Measurements from ENCODE around the gene SPAM1. TPM values are rescaled to one million over a fixed set of nuclear protein-coding genes. Genes with fewer than 3 reads are reported as not detected.
"Not testable (repeated sequence)": the region's sequence is repeated elsewhere in the genome, so short reads cannot be mapped to it uniquely, and the experiment has no call there.

The SPAM1 gene
- not detected for total RNA-seq

GRCh38 chr7:123924941-123925340 is at the start of gene SPAM1:
Gene SPAM1 (plus strand): TSS chr7:123925241. CDS start chr7:123953571, 28,330 bp downstream.
- DNase-seq (ENCODE audit: low spot score) = no peak

- DNase-seq (ENCODE audit: low spot score) = peak; percentile 88
These were observed 48.3 kb upstream of the SPAM1 start for GRCh38 chr7:123876557-123877256.

GRCh38 chr7:123879628-123880027 is 45.4 kb upstream of the SPAM1 start:
- DNase-seq (ENCODE audit: low spot score) = no peak

GRCh38 chr7:123881300-123881699 is 43.7 kb upstream of the SPAM1 start:
- DNase-seq (ENCODE audit: low spot score) = no peak

- no peak for DNase-seq (ENCODE audit: low spot score)
These were observed 41.9 kb upstream of the SPAM1 start for GRCh38 chr7:123883154-123883553.

- no peak for DNase-seq (ENCODE audit: low spot score)
These were observed 36.8 kb upstream of the SPAM1 start for GRCh38 chr7:123888192-123888591.

- not testable (repeated sequence) for DNase-seq (ENCODE audit: low spot score)
These were observed 30.3 kb upstream of the SPAM1 start for GRCh38 chr7:123894753-123895152.

GRCh38 chr7:123901101-123901500 is 23.9 kb upstream of the SPAM1 start:
- DNase-seq (ENCODE audit: low spot score) = no peak

- no peak for DNase-seq (ENCODE audit: low spot score)
These were observed 19.3 kb upstream of the SPAM1 start for GRCh38 chr7:123905714-123906113.

GRCh38 chr7:123916240-123916724 is 8.8 kb upstream of the SPAM1 start:
- peak; percentile 19 for DNase-seq (ENCODE audit: low spot score)

GRCh38 chr7:123917878-123918277 is 7.2 kb upstream of the SPAM1 start:
- DNase-seq (ENCODE audit: low spot score) = no peak

GRCh38 chr7:123918309-123918708 is 6.7 kb upstream of the SPAM1 start:
- DNase-seq (ENCODE audit: low spot score) = no peak

GRCh38 chr7:123923599-123923998 is 1.4 kb upstream of the SPAM1 start:
- no peak for DNase-seq (ENCODE audit: low spot score)

- DNase-seq (ENCODE audit: low spot score) = no peak
These were observed 4.1 kb downstream of the SPAM1 start for GRCh38 chr7:123929107-123929506.

- DNase-seq (ENCODE audit: low spot score) = no peak
These were observed 4.6 kb downstream of the SPAM1 start for GRCh38 chr7:123929655-123930054.

- no peak for DNase-seq (ENCODE audit: low spot score)
These were observed 10.7 kb downstream of the SPAM1 start for GRCh38 chr7:123935436-123936381.

GRCh38 chr7:123936388-123936787 is 11.3 kb downstream of the SPAM1 start:
- DNase-seq (ENCODE audit: low spot score) = no peak

- no peak for DNase-seq (ENCODE audit: low spot score)
These were observed 14.7 kb downstream of the SPAM1 start for GRCh38 chr7:123939784-123940183.

GRCh38 chr7:123941391-123942180 is 16.5 kb downstream of the SPAM1 start:
- DNase-seq (ENCODE audit: low spot score) = no peak

- no peak for DNase-seq (ENCODE audit: low spot score)
These were observed 19.4 kb downstream of the SPAM1 start for GRCh38 chr7:123944395-123944794.

- DNase-seq (ENCODE audit: low spot score) = no peak
These were observed 20.9 kb downstream of the SPAM1 start for GRCh38 chr7:123945938-123946337.

- DNase-seq (ENCODE audit: low spot score) = no peak
These were observed 23.1 kb downstream of the SPAM1 start for GRCh38 chr7:123948136-123948535.
